Measurements from ENCODE around the gene SHB. TPM values are rescaled to one million over a fixed set of nuclear protein-coding genes. Genes with fewer than 3 reads are reported as not detected.

Gene SHB
- total and polyA plus RNA-seq, 2 donors (not counting 3 experiments of a cell fraction or from before 2014, with no cell fraction given), result 13.4 to 24.9 TPM

DNA sequence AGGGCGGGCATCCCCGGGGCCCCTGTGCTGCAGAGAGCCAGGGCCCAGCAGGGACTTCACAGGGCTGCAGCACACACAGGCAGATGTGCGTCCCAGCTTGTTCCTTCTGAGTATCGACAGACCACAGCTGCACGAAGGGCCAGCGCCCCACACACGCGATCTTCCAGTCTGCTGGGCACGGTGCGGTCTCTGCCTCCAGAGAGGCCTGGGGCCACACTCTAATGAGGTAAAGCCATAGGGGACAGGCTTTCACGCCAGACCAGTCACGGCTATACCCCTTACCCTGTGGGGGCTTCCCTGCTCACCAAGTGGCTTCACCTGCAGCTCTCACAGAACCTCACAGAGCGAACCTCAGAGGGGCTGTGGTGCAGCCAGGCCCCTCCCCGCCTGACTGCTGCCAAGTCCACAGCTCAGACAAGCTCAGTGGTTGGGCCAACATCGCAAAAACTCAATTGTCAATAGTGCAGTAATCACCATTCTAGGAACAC, 82.2 kb downstream of the SHB start:
- H3K4me1 ChIP-seq (ENCODE audit: control insufficient read depth, extremely low read depth, insufficient read depth, low read length), result peaks cover 8% of the 10 kb centered on the region
- H3K9ac ChIP-seq (replicated peaks; ENCODE audit: extremely low read depth, insufficient read depth, low read length), result no peak overlapping the region
- H3K4me3 ChIP-seq (replicated peaks in 1 of 3; ENCODE audit: insufficient read depth in 1 of 3, low read depth in 1 of 3, low read length in 3 of 3), result no peak overlapping the region
- H3K79me2 ChIP-seq (ENCODE audit: control insufficient read depth, insufficient read depth, low read length), result peaks cover 7% of the 10 kb centered on the region
- dilution Hi-C loops (cut with MboI; ENCODE audit: extremely low pct_ligation_motif_present, low sequenced_read_pairs), result no loop called here
- FAIRE-seq, result no peak
- no peaks in the 10 kb centered on the region for H3K36me3 ChIP-seq (ENCODE audit: control insufficient read depth in 2 of 2, extremely low read depth in 1 of 2, insufficient read depth in 2 of 2, low read length in 2 of 2)
- no peak for DNase-seq (ENCODE audit: low read depth, low spot score)
- TF ChIP-seq GATA2 (IDR thresholded peaks at IDR 0.05; ENCODE audit: insufficient read depth, insufficient read length, low read depth, low read length), result no peak
- no peak for TF ChIP-seq EZH2 (IDR thresholded peaks at IDR 0.05; ENCODE audit: borderline replicate concordance, low read depth, low read length, severe bottlenecking)
- TF ChIP-seq, protein P1, sequence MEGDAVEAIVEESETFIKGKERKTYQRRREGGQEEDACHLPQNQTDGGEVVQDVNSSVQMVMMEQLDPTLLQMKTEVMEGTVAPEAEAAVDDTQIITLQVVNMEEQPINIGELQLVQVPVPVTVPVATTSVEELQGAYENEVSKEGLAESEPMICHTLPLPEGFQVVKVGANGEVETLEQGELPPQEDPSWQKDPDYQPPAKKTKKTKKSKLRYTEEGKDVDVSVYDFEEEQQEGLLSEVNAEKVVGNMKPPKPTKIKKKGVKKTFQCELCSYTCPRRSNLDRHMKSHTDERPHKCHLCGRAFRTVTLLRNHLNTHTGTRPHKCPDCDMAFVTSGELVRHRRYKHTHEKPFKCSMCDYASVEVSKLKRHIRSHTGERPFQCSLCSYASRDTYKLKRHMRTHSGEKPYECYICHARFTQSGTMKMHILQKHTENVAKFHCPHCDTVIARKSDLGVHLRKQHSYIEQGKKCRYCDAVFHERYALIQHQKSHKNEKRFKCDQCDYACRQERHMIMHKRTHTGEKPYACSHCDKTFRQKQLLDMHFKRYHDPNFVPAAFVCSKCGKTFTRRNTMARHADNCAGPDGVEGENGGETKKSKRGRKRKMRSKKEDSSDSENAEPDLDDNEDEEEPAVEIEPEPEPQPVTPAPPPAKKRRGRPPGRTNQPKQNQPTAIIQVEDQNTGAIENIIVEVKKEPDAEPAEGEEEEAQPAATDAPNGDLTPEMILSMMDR (IDR thresholded peaks at IDR 0.05; ENCODE audit: extremely low read depth in 1 of 2, insufficient read depth in 1 of 2, low read depth in 1 of 2, low read length in 2 of 2), result no peak
- TF ChIP-seq POLR2A (IDR thresholded peaks at IDR 0.05; ENCODE audit: low read depth, low read length), result no peak
- TF ChIP-seq POLR2AphosphoS5 (IDR thresholded peaks at IDR 0.05; ENCODE audit: insufficient read depth, low read depth, low read length), result no peak
- no peak for TF ChIP-seq MYC (IDR thresholded peaks at IDR 0.05; ENCODE audit: low read depth, low read length)
- no peak overlapping the region for H3K4me2 ChIP-seq (ENCODE audit: insufficient read depth, low read length)
- no peaks in the 10 kb centered on the region for H3K9me1 ChIP-seq (replicated peaks; ENCODE audit: control insufficient read depth, extremely low read depth, insufficient read depth, low read length)
- no peak overlapping the region for H3K27ac ChIP-seq (ENCODE audit: insufficient read depth, low read depth, low read length)
- H3K27me3 ChIP-seq (ENCODE audit: control insufficient read depth in 2 of 2, insufficient read depth in 2 of 2, low read length in 2 of 2), result no peaks in the 10 kb centered on the region
- intact Hi-C loops (cut with micrococcal nuclease), result no loop called here
- no peaks in the 10 kb centered on the region for H3K9me3 ChIP-seq (replicated peaks; ENCODE audit: control insufficient read depth, insufficient read depth, low read length)
- CTCF ChIA-PET, result interaction anchor here (1.1 to 1.3 kb wide), 3 partner anchors 17 to 101 kb away, joined by 3 read pairs; no protein-coding TSS in a partner anchor
- H2AFZ ChIP-seq (ENCODE audit: low read depth, low read length), result no peak overlapping the region
- no TSS peak for BruUV-seq (replicated peaks)
- POLR2A ChIA-PET, result no interaction called here
- no peaks in the 10 kb centered on the region for H4K20me1 ChIP-seq (replicated peaks; ENCODE audit: control insufficient read depth, extremely low read depth, insufficient read depth, low read length)

DNA sequence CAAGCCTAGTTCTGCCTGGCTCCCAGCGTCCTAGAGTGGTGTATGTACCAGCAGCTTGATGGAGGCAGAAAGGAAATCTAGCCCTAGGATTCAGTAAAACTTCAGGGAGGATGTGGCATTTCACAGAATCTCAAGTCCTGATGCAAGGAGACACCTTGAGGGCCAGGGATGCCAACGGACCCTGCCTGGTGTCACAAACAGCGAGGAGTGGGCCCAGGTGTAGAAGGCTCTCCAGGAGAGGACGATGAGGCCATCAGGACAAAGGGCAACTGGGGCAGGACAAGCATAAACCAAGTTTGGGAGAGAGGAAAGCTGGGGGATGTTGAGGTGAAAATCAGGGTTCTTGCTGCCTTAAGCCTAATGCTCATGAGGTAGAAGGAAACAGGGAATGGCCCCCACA, 83.0 kb downstream of the SHB start:
- DNase-seq (ENCODE audit: low read depth, low spot score) (no peak), FAIRE-seq (no peak)
- TF ChIP-seq MYC (IDR thresholded peaks at IDR 0.05; ENCODE audit: low read depth, low read length) (no peak), GATA2 (IDR thresholded peaks at IDR 0.05; ENCODE audit: insufficient read depth, insufficient read length, low read depth, low read length) (no peak), JUN (IDR thresholded peaks at IDR 0.05; ENCODE audit: borderline replicate concordance, insufficient read depth, insufficient read length, low read depth) (no peak), EZH2 (IDR thresholded peaks at IDR 0.05; ENCODE audit: borderline replicate concordance, low read depth, low read length, severe bottlenecking) (no peak), POLR2AphosphoS5 (IDR thresholded peaks at IDR 0.05; ENCODE audit: insufficient read depth, low read depth, low read length) (no peak), FOS (IDR thresholded peaks at IDR 0.05; ENCODE audit: borderline replicate concordance, insufficient read depth, low read length) (no peak), POLR2A (IDR thresholded peaks at IDR 0.05; ENCODE audit: low read depth, low read length) (no peak)
- TF ChIP-seq, protein P2, sequence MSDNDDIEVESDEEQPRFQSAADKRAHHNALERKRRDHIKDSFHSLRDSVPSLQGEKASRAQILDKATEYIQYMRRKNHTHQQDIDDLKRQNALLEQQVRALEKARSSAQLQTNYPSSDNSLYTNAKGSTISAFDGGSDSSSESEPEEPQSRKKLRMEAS (IDR thresholded peaks at IDR 0.05; ENCODE audit: insufficient read depth, insufficient read length), result no peak
- TF ChIP-seq, protein P1 (IDR thresholded peaks at IDR 0.05; ENCODE audit: extremely low read depth in 1 of 2, insufficient read depth in 1 of 2, low read depth in 1 of 2, low read length in 2 of 2), result no peak
- no peak overlapping the region for H2AFZ ChIP-seq (ENCODE audit: low read depth, low read length)
- no peaks in the 10 kb centered on the region for H3K27me3 ChIP-seq (ENCODE audit: control insufficient read depth in 2 of 2, insufficient read depth in 2 of 2, low read length in 2 of 2)
- no peaks in the 10 kb centered on the region for H3K9me3 ChIP-seq (replicated peaks; ENCODE audit: control insufficient read depth, insufficient read depth, low read length)
- no peaks in the 10 kb centered on the region for H3K9me1 ChIP-seq (replicated peaks; ENCODE audit: control insufficient read depth, extremely low read depth, insufficient read depth, low read length)
- no peak overlapping the region for H3K4me3 ChIP-seq (replicated peaks in 1 of 3; ENCODE audit: insufficient read depth in 1 of 3, low read depth in 1 of 3, low read length in 3 of 3)
- intact Hi-C loops (cut with micrococcal nuclease), result no loop called here
- no peak overlapping the region for H3K27ac ChIP-seq (ENCODE audit: insufficient read depth, low read depth, low read length)
- H3K36me3 ChIP-seq (ENCODE audit: control insufficient read depth in 2 of 2, extremely low read depth in 1 of 2, insufficient read depth in 2 of 2, low read length in 2 of 2), result no peaks in the 10 kb centered on the region
- no peak overlapping the region for H3K4me2 ChIP-seq (ENCODE audit: insufficient read depth, low read length)
- H3K79me2 ChIP-seq (ENCODE audit: control insufficient read depth, insufficient read depth, low read length), result peaks cover 4% of the 10 kb centered on the region
- dilution Hi-C loops (cut with MboI; ENCODE audit: extremely low pct_ligation_motif_present, low sequenced_read_pairs), result no loop called here
- no peaks in the 10 kb centered on the region for H4K20me1 ChIP-seq (replicated peaks; ENCODE audit: control insufficient read depth, extremely low read depth, insufficient read depth, low read length)
- POLR2A ChIA-PET, result no interaction called here
- H3K9ac ChIP-seq (replicated peaks; ENCODE audit: extremely low read depth, insufficient read depth, low read length), result no peak overlapping the region
- CTCF ChIA-PET, result interaction anchor here (1.1 to 1.3 kb wide), 3 partner anchors 18 to 102 kb away, joined by 3 read pairs; no protein-coding TSS in a partner anchor
- H3K4me1 ChIP-seq (ENCODE audit: control insufficient read depth, extremely low read depth, insufficient read depth, low read length), result peaks cover 6% of the 10 kb centered on the region
- no TSS peak for BruUV-seq (replicated peaks)

All from endothelial cell of umbilical vein (primary cell).